ENCODE data around the gene LONP1.

DNA sequence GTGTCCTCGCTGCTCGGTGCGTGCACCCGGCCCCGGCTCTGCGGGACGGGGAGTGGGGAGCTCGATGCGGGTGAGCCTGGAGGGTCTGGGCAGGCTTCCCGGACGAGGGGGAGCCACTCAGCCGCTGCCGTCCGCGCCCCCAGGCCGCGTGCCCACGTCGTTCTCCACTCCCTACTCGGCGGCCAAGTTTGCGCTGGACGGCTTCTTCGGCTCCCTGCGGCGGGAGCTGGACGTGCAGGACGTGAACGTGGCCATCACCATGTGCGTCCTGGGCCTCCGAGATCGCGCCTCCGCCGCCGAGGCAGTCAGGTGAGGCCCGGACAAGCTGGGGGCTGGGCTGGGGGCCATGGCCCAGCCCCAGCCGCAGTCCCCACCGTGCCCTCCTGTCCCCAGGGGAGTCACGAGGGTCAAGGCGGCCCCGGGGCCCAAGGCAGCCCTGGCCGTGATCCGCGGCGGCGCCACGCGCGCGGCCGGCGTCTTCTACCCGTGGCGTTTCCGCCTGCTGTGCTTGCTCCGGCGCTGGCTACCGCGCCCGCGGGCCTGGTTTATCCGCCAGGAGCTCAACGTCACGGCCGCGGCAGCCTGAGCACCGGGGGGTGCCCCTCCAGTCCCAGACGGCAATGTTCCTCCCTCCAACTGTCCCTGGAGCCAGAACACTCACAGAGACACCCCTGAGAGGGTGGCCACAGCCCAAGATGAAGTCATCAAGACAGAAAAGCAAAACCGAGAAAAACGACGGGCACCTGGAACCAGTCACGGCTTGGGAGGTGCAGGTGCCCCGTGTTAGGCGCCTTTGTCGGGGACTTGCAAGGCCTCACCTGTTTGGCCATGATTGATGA lies 32.4 kb downstream of the LONP1 start:
- TF ChIP-seq, protein P1, sequence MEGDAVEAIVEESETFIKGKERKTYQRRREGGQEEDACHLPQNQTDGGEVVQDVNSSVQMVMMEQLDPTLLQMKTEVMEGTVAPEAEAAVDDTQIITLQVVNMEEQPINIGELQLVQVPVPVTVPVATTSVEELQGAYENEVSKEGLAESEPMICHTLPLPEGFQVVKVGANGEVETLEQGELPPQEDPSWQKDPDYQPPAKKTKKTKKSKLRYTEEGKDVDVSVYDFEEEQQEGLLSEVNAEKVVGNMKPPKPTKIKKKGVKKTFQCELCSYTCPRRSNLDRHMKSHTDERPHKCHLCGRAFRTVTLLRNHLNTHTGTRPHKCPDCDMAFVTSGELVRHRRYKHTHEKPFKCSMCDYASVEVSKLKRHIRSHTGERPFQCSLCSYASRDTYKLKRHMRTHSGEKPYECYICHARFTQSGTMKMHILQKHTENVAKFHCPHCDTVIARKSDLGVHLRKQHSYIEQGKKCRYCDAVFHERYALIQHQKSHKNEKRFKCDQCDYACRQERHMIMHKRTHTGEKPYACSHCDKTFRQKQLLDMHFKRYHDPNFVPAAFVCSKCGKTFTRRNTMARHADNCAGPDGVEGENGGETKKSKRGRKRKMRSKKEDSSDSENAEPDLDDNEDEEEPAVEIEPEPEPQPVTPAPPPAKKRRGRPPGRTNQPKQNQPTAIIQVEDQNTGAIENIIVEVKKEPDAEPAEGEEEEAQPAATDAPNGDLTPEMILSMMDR (IDR thresholded peaks at IDR 0.05): no peak
- TF ChIP-seq POLR2A (IDR thresholded peaks at IDR 0.05): no peak

Measured in Peyer's patch (tissue), 4 donors.